CD1c-positive myeloid dendritic cell (primary cell): ENCODE results near the gene PIM1.
"Not testable (repeated sequence)": the region's sequence is repeated elsewhere in the genome, so short reads cannot be mapped to it uniquely, and the experiment has no call there.

ENCODE experiments used
- DNase-seq: peaks from one replicate; pipeline ENCODE4 v3.0.0-alpha.2; 2016; ENCODE audit errors: extremely low spot score

Gene PIM1

GRCh38 chr6:37169496-37170272 lies at the start of gene PIM1:
Gene PIM1, plus strand, starts transcription at chr6:37170152. Its CDS starts 424 bp downstream, at chr6:37170576.
- peak; percentile 98 for DNase-seq

GRCh38 chr6:37121556-37121955 lies 48.4 kb upstream of the PIM1 start:
- DNase-seq: peak; percentile 28

GRCh38 chr6:37122861-37123260 lies 47.1 kb upstream of the PIM1 start:
- DNase-seq: no peak

- no peak for DNase-seq
These were observed 45.8 kb upstream of the PIM1 start for GRCh38 chr6:37123957-37124729.

- DNase-seq: peak; percentile 15
These were observed 44.0 kb upstream of the PIM1 start for GRCh38 chr6:37125774-37126492.

- DNase-seq: no peak
These were observed 43.4 kb upstream of the PIM1 start for GRCh38 chr6:37126493-37126958.

- no peak for DNase-seq
These were observed 42.9 kb upstream of the PIM1 start for GRCh38 chr6:37126961-37127616.

GRCh38 chr6:37127961-37128862 lies 41.7 kb upstream of the PIM1 start:
- DNase-seq: no peak

GRCh38 chr6:37128863-37129443 lies 41.0 kb upstream of the PIM1 start:
- not testable (repeated sequence) for DNase-seq

GRCh38 chr6:37129566-37129965 lies 40.4 kb upstream of the PIM1 start:
- DNase-seq: peak; percentile 20

GRCh38 chr6:37130704-37131103 lies 39.2 kb upstream of the PIM1 start:
- peak; percentile 50 for DNase-seq

- DNase-seq: no peak
These were observed 38.6 kb upstream of the PIM1 start for GRCh38 chr6:37131104-37131959.

- DNase-seq: no peak
These were observed 38.0 kb upstream of the PIM1 start for GRCh38 chr6:37131960-37132253.

GRCh38 chr6:37134036-37134395 lies 35.9 kb upstream of the PIM1 start:
- no peak for DNase-seq

GRCh38 chr6:37134396-37135191 lies 35.4 kb upstream of the PIM1 start:
- no peak for DNase-seq

GRCh38 chr6:37135835-37136694 lies 33.9 kb upstream of the PIM1 start:
- no peak for DNase-seq

GRCh38 chr6:37136821-37137200 lies 33.1 kb upstream of the PIM1 start:
- DNase-seq: no peak
